Islet precursor cell (in vitro differentiated cells): ENCODE data around the gene SMAD6.
"Not testable (repeated sequence)": the region's sequence is repeated elsewhere in the genome, so short reads cannot be mapped to it uniquely, and the experiment has no call there.

Experiments used
- DNase-seq: peaks from one replicate; pipeline ENCODE4 v3.0.0-alpha.2; 2018

SMAD6 gene

GRCh38 chr15:66743703-66744536 is 41.9 kb downstream of the SMAD6 start:
- no peak for DNase-seq

GRCh38 chr15:66744610-66745279 is 42.7 kb downstream of the SMAD6 start:
- no peak for DNase-seq

- DNase-seq, result no peak
These were observed 43.6 kb downstream of the SMAD6 start for GRCh38 chr15:66745530-66746230.

- no peak for DNase-seq
These were observed 44.2 kb downstream of the SMAD6 start for GRCh38 chr15:66746231-66746605.

DNA sequence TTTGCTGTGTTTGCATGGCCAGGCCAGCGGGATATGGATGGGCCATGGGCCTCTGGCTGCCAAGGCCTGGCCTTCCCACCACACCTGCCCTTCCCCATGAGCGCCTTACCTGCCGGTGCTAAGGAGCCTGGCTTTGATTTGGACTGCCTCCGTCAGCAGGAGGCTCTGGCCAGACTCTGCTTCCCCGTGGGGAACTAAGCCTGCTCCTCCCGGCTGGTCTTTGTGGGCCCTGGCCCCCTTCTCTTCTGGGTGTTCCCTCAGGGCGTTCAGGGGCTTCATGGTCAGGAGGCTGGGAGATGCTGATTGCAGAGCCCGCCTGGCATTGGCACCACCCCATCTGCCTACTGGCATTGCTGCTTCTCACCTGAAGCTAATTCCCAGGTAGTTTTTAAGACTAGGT is 45.2 kb downstream of the SMAD6 start:
- DNase-seq, result no peak

- DNase-seq, result no peak
These were observed 46.1 kb downstream of the SMAD6 start for GRCh38 chr15:66747886-66748707.

GRCh38 chr15:66748708-66749035 is 46.6 kb downstream of the SMAD6 start:
- DNase-seq, result no peak

GRCh38 chr15:66749841-66750575 is 48.0 kb downstream of the SMAD6 start:
- no peak for DNase-seq

DNA sequence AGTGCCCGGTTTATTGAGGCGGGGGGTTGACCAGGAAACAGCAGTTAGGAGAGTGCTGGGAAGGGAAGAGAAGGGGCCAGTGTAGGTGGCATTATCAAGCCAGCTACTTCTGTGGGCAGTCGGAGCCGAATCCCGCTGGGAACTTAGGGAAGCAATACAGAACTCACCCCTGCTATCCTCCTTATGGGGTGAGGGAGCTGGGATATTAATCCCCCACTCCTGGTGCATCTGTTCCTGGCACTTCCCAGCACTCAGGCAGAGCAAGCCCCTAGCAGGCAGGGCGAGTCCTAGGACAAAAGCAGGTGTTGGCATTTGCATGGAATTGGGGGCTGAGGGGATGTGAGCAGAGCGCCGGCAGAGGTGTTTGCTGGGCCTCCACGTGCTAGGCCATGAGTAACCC is 48.6 kb downstream of the SMAD6 start:
- DNase-seq, result no peak

GRCh38 chr15:66751579-66751978 is 49.5 kb downstream of the SMAD6 start:
- DNase-seq, result no peak

GRCh38 chr15:66752078-66752477 is 50.0 kb downstream of the SMAD6 start:
- no peak for DNase-seq

GRCh38 chr15:66753687-66754377 is 51.8 kb downstream of the SMAD6 start:
- no peak for DNase-seq

DNA sequence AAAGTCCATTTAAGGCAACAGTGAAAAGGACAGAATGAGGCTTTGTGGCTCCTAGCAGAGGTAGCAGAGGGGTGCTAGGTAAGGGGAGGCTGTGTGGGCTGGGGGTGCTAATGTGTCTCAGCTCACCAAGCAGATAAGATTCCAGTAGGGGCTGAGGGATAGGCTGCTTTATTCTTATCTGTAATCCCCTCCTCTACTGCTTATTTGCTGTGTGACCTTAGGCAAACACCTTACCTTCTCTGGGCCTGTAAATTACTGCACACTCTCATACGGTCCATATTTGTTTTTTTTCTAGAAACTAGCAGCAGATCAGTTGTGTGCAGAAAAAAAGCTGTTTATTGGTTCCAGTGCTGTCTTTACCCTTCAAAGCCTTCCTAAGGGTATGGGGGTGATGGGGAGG is 52.8 kb downstream of the SMAD6 start:
- DNase-seq, result no peak

DNA sequence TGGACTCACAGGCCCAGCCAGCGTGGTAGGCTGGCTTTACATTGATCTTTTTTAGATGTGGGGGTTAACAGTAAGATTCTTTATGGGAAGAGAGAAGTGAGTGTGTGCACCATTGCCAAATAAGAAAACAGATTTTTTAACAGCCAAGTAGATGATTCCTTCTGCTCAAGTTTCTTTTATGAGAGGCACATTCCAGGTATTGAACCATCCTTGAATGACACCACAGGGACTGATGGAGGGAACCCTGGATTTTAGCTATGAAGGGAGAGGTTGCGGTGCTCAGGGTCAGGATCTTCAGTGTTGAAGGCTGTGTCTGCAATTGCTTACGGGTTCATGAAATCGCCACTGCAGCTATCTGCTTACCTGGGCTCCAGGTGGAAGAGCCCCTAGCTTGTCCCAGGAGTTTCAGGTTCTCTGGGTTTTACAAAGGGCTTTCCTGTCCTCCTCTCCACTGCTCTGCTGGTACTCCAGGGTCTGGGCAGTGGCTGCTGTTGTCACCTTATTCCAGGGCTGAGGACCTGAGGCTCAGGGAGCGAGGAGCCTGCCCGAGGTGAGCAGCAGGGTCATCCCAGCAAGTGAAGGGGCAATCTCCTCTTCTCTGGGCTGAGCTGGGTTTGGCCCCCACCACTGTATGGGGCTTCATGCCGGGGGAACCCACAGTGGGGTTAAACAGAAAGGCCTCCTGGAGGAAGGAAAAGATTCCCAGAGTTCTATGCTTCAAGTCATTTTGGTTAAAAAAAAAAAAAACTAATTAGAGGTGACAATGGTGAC is 53.4 kb downstream of the SMAD6 start:
- no peak for DNase-seq

DNA sequence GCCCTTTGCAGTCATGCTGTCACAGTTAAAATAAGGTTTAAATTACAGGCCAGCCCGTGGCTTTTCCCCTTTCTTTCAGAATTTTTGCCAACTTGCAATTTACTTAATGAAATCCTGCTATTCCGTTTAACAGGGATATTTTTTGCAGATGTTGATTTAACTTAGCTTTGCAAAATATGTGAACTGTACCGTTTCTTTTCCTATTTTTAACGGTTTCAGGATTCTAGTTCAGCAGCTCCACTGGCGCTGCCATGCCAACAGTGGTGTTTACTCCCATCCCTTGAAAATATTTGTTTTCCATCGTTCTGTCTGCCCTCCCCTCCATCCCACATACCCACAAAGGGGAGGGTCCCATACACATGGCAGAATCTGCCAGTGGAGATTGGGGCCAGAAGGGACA is 54.3 kb downstream of the SMAD6 start:
- DNase-seq, result no peak

GRCh38 chr15:66757030-66757429 is 55.0 kb downstream of the SMAD6 start:
- DNase-seq, result no peak

DNA sequence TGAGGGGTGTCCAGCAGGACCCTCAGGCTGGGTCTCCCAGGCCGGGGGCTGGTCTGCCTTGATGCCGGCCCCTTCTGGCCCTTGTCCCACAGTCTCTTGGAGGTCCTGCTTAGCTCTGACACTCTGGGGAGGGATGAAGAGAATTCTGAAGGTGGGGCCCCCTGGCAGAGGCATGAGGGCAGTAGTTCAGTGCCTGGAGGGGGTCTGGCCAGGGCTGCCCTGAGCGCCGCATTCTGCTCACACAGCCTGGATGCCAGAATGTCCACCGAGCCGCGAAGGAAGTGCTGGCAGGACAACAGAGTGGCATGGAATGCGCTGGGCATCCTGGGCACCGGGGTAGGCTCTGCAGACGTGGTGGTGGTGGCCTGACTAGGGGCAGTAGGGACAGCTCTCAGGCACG is 55.5 kb downstream of the SMAD6 start:
- no peak for DNase-seq

DNA sequence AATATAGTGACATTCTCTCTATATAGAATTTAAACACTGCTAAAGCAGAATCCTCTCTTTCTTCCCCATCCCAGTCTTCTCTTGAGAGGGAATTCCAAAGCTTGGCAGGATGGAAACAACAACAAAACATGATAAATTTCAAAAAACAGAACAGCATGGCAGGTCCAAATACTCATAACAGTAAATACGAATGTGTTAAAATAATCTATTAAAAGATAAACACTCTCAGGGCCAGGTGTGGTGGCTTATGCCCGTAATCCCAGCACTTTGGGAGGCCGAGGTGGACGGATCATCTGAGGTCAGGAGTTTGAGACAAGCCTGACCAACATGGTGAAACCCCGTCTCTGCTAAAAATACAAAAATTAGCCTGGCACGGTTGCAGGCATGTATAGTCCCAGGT is 56.2 kb downstream of the SMAD6 start:
- DNase-seq, result not testable (repeated sequence)

- DNase-seq, result no peak
These were observed 56.8 kb downstream of the SMAD6 start for GRCh38 chr15:66758844-66759243.

- DNase-seq, result no peak
These were observed 58.3 kb downstream of the SMAD6 start for GRCh38 chr15:66760097-66760967.
